GM23338 (cell line): ENCODE data around the gene UNC5A. TPM values are rescaled to one million over a fixed set of nuclear protein-coding genes. Genes with fewer than 3 reads are reported as not detected.

ENCODE experiments used
- ATAC-seq: fragments of 200-7000 bp; cut with Tn5 transposase; 3 replicates; pipeline ENCODE4 v1.9.1; 2020
- DNase-seq: peaks from one replicate; pipeline ENCODE4 v3.0.0-alpha.2; 2015; ENCODE audit warnings: low spot score
- H2AFZ ChIP-seq: fragments of 200-600 bp; sonication (generic); 2 replicates; pipeline ENCODE4 v1.8.0; 2016; ENCODE audit warnings: antibody characterized with exemption, mild to moderate bottlenecking, moderate library complexity
- H3F3A ChIP-seq: fragments of 200-600 bp; sonication (generic); replicated peaks from 2 replicates; pipeline ENCODE4 v1.8.0; 2017; ENCODE audit warnings: antibody characterized with exemption, mixed run types, low read depth
- H3K27ac ChIP-seq: fragments of 200-600 bp; sonication (generic); 2 replicates; pipeline ENCODE4 v1.6.1; 2016; ENCODE audit warnings: low read depth
- H3K27me3 ChIP-seq: fragments of 200-600 bp; sonication (generic); 2 replicates; pipeline ENCODE4 v1.8.0; 2016; ENCODE audit warnings: mild to moderate bottlenecking, mixed run types, moderate library complexity; ENCODE audit not compliant: insufficient read depth
- H3K36me3 ChIP-seq: fragments of 200-600 bp; sonication (generic); 2 replicates; pipeline ENCODE4 v1.8.0; 2016; ENCODE audit warnings: mild to moderate bottlenecking; ENCODE audit not compliant: insufficient read depth
- H3K4me1 ChIP-seq: fragments of 200-600 bp; sonication (generic); 2 replicates; pipeline ENCODE4 v1.8.0; 2016; ENCODE audit warnings: mild to moderate bottlenecking, moderate library complexity; ENCODE audit not compliant: insufficient read depth
- H3K4me2 ChIP-seq: fragments of 200-600 bp; sonication (generic); 2 replicates; pipeline ENCODE4 v1.7.1; 2017; ENCODE audit warnings: mixed run types
- H3K4me3 ChIP-seq: fragments of 200-600 bp; sonication (generic); 2 replicates; pipeline ENCODE4 v1.6.1; 2016; ENCODE audit warnings: mixed run types
- H3K79me2 ChIP-seq: fragments of 200-600 bp; sonication (generic); replicated peaks from 2 replicates; pipeline ENCODE4 v1.8.0; 2017; ENCODE audit warnings: mild to moderate bottlenecking; ENCODE audit not compliant: insufficient read depth
- H3K9me2 ChIP-seq: fragments of 200-600 bp; sonication (generic); 2 replicates; pipeline ENCODE4 v1.8.0; 2017; ENCODE audit not compliant: insufficient read depth
- H4K20me1 ChIP-seq: fragments of 200-600 bp; sonication (generic); replicated peaks from 2 replicates; pipeline ENCODE4 v1.8.0; 2017; ENCODE audit warnings: mild to moderate bottlenecking; ENCODE audit not compliant: insufficient read depth
- H3K27ac Mint-ChIP-seq: 2 replicates; pipeline ENCODE4 v1.8.0; 2020; ENCODE audit warnings: inconsistent platforms, mild to moderate bottlenecking, moderate library complexity, mixed read lengths
- H3K27me3 Mint-ChIP-seq: 3 replicates; pipeline ENCODE4 v1.8.0; 2022; ENCODE audit warnings: low read depth, mild to moderate bottlenecking, moderate library complexity, mixed read lengths, inconsistent platforms; ENCODE audit not compliant: insufficient read depth, poor library complexity
- H3K36me3 Mint-ChIP-seq: 3 replicates; pipeline ENCODE4 v1.8.0; 2021; ENCODE audit warnings: low read depth, mild to moderate bottlenecking, inconsistent platforms, moderate library complexity, mixed read lengths
- H3K4me1 Mint-ChIP-seq: 3 replicates; pipeline ENCODE4 v1.8.0; 2020; ENCODE audit warnings: mild to moderate bottlenecking, inconsistent platforms, mixed read lengths
- H3K4me3 Mint-ChIP-seq: 3 replicates; pipeline ENCODE4 v1.8.0; 2021; ENCODE audit warnings: moderate library complexity, mild to moderate bottlenecking, inconsistent platforms, mixed read lengths
- H3K9me3 Mint-ChIP-seq: 3 replicates; pipeline ENCODE4 v1.8.0; 2020; ENCODE audit warnings: moderate library complexity, mild to moderate bottlenecking, inconsistent platforms, mixed read lengths
- CREB1 ChIP-seq: fragments of 250-450 bp; sonication (Bioruptor Pico); IDR thresholded peaks from 2 replicates; pipeline ENCODE4 v1.5.0; 2020; ENCODE audit warnings: low read depth, mild to moderate bottlenecking, moderate library complexity
- ETS1 ChIP-seq: IDR thresholded peaks from 2 replicates; pipeline ENCODE4 v1.6.1; 2016; ENCODE audit warnings: antibody characterized with exemption
- EZH2 ChIP-seq: fragments of 200-600 bp; sonication (generic); IDR thresholded peaks from one replicate; pipeline ENCODE4 v1.8.0; 2017; ENCODE audit warnings: antibody characterized with exemption, mild to moderate bottlenecking, low read depth; ENCODE audit not compliant: unreplicated experiment
- EZH2phosphoT487 ChIP-seq: fragments of 200-600 bp; sonication (generic); IDR thresholded peaks from one replicate; pipeline ENCODE4 v1.8.1; 2018; ENCODE audit warnings: antibody characterized with exemption; ENCODE audit not compliant: unreplicated experiment
- JUNB ChIP-seq: IDR thresholded peaks from one replicate; pipeline ENCODE4 v1.6.1; 2016; ENCODE audit warnings: antibody characterized with exemption; ENCODE audit not compliant: unreplicated experiment
- NANOG ChIP-seq: IDR thresholded peaks from 2 replicates; pipeline ENCODE4 v1.6.1; 2016; ENCODE audit warnings: antibody characterized with exemption, borderline replicate concordance
- POLR2AphosphoS5 ChIP-seq: IDR thresholded peaks from 2 replicates; pipeline ENCODE4 v1.6.1; 2016; ENCODE audit warnings: antibody characterized with exemption, low read depth
- STAT1 ChIP-seq: IDR thresholded peaks from one replicate; pipeline ENCODE4 v1.6.1; 2016; ENCODE audit warnings: antibody characterized with exemption; ENCODE audit not compliant: unreplicated experiment
- ZNF114 ChIP-seq: fragments of 250-450 bp; sonication (Bioruptor Pico); IDR thresholded peaks from 2 replicates; pipeline ENCODE4 v1.5.0; 2020; ENCODE audit warnings: mild to moderate bottlenecking, moderate library complexity
- ZNF331 ChIP-seq: fragments of 250-450 bp; sonication (Bioruptor Pico); IDR thresholded peaks from 2 replicates; pipeline ENCODE4 v1.5.0; 2020; ENCODE audit warnings: low read depth, mild to moderate bottlenecking, moderate library complexity
- ZNF462 ChIP-seq: fragments of 250-450 bp; sonication (Bioruptor Pico); IDR thresholded peaks from 2 replicates; pipeline ENCODE4 v1.5.0; 2020; ENCODE audit warnings: mild to moderate bottlenecking, moderate library complexity
- polyA plus RNA-seq: library from polyadenylated mRNA; unstranded; fragments of >200 nt; fragmentation: Nextera tagmentation; extraction: Ambion mirVana; gene quantifications from 2 replicates; pipeline ENCODE4 v1.2.1, GENCODE V29; 2016
- total RNA-seq: library from RNA; depleted of rRNA; stranded (reverse); fragments of >200 nt; shearing (Covaris generic); gene quantifications from 2 replicates; pipeline ENCODE4 v1.2.3, GENCODE V29; 2014
- TF ChIP-seq, protein P1 (sequence below): IDR thresholded peaks from one replicate; pipeline ENCODE4 v1.6.1; 2018; ENCODE audit warnings: antibody characterized with exemption; ENCODE audit not compliant: unreplicated experiment

UNC5A gene
- total and polyA plus RNA-seq, 2 experiments from 2014 or later = 0.92 to 3.9 TPM

DNA sequence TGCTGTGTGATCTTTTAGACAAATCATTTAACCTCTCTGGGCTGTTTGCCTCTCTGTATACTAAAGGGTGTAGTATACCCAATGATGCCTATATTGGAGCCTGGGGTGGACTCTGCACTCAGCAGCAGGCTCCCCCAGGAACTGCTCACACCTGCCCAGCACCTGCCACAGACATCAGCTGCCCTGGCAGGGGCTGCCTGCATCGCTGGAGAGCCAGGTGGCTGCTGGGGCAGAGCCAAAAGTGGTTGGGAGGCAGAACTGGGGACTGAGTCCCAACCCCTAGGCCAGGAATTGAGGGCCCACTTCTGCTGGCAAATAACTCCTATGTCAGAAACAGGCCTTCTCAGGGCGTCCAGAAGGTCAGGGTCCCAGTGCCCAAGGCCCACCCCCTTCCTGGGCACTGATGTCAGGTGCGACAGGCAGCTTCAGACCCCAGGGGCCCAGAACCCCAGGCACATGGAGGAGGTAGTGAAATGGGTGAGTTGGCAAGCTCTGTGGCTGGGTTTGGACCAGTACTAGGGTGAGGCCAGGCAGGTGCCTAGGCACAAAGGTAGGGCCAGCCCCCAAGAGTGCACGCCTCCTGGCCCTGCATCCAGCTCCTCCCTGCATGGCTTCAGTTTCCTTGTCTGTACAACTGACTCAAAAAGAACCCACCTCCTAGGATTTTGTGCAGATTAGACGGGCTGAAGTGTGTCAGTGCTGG lies 5.8 kb downstream of the UNC5A start (continued):
- no peak for TF ChIP-seq ZNF462

- H2AFZ ChIP-seq = no peak overlapping the region
- H3F3A ChIP-seq = no peaks in the 10 kb centered on the region
- H3K9me2 ChIP-seq = no peaks in the 10 kb centered on the region
- H4K20me1 ChIP-seq = no peaks in the 10 kb centered on the region; the same call in 1 of the 2 replicates
- H3K36me3 ChIP-seq = no peaks in the 10 kb centered on the region
- no peaks in the 10 kb centered on the region for H3K79me2 ChIP-seq
- peak overlapping the region; percentile 72 for H3K4me3 ChIP-seq
- ATAC-seq = peak; percentile 13
- peaks cover 46% of the 10 kb centered on the region for H3K4me1 Mint-ChIP-seq
- peak overlapping the region; percentile 65 for H3K4me3 Mint-ChIP-seq
- no peaks in the 10 kb centered on the region for H3K9me3 Mint-ChIP-seq
- no peak overlapping the region for H3K27ac Mint-ChIP-seq
- H3K27me3 ChIP-seq = peaks cover 16% of the 10 kb centered on the region
- H3K4me2 ChIP-seq = peak overlapping the region; percentile 88; the same call in 1 of the 2 replicates
- peaks cover 40% of the 10 kb centered on the region for H3K27me3 Mint-ChIP-seq
- H3K4me1 ChIP-seq = peaks cover 10% of the 10 kb centered on the region
- no peaks in the 10 kb centered on the region for H3K36me3 Mint-ChIP-seq
- DNase-seq = peak; percentile 57
- no peak overlapping the region for H3K27ac ChIP-seq
- no peak for TF ChIP-seq EZH2
- no peak for TF ChIP-seq ZNF331
- no peak for TF ChIP-seq EZH2phosphoT487
- TF ChIP-seq, protein P1, sequence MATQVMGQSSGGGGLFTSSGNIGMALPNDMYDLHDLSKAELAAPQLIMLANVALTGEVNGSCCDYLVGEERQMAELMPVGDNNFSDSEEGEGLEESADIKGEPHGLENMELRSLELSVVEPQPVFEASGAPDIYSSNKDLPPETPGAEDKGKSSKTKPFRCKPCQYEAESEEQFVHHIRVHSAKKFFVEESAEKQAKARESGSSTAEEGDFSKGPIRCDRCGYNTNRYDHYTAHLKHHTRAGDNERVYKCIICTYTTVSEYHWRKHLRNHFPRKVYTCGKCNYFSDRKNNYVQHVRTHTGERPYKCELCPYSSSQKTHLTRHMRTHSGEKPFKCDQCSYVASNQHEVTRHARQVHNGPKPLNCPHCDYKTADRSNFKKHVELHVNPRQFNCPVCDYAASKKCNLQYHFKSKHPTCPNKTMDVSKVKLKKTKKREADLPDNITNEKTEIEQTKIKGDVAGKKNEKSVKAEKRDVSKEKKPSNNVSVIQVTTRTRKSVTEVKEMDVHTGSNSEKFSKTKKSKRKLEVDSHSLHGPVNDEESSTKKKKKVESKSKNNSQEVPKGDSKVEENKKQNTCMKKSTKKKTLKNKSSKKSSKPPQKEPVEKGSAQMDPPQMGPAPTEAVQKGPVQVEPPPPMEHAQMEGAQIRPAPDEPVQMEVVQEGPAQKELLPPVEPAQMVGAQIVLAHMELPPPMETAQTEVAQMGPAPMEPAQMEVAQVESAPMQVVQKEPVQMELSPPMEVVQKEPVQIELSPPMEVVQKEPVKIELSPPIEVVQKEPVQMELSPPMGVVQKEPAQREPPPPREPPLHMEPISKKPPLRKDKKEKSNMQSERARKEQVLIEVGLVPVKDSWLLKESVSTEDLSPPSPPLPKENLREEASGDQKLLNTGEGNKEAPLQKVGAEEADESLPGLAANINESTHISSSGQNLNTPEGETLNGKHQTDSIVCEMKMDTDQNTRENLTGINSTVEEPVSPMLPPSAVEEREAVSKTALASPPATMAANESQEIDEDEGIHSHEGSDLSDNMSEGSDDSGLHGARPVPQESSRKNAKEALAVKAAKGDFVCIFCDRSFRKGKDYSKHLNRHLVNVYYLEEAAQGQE = no peak
- no peak for TF ChIP-seq JUNB
- no peak for TF ChIP-seq POLR2AphosphoS5
- no peak for TF ChIP-seq ETS1
- TF ChIP-seq CREB1 (CRISPR knock-in tag) = no peak
- TF ChIP-seq STAT1 = no peak
- no peak for TF ChIP-seq ZNF114 (CRISPR knock-in tag)
- TF ChIP-seq NANOG = no peak
Measured at GRCh38 chr5:176816791-176817347, 6.5 kb downstream of the UNC5A start.
